GM12878 (cell line): Measurements from ENCODE around the gene CXCR1.

Experiments used
- CEBPB ChIP-seq, 2 experiments: fragments of 150-350 bp in 1 of 2; IDR thresholded peaks; 2 replicates each; pipeline ENCODE4 v1.6.1; 2012 to 2014; ENCODE audit warnings: low read depth in 2 of 2, low read length in 2 of 2, borderline replicate concordance in 1 of 2, inconsistent platforms in 1 of 2
- ESRRA ChIP-seq: IDR thresholded peaks from 2 replicates; pipeline ENCODE4 v1.6.1; 2012; ENCODE audit warnings: mild to moderate bottlenecking, low read length, improper control_type of control experiment
- POLR2AphosphoS5 ChIP-seq: IDR thresholded peaks from 2 replicates; pipeline ENCODE4 v1.6.1; 2011; ENCODE audit warnings: mild to moderate bottlenecking, low read length, inconsistent platforms
- TAF1 ChIP-seq: IDR thresholded peaks from 2 replicates; pipeline ENCODE4 v1.6.1; 2011; ENCODE audit warnings: mild to moderate bottlenecking, low read depth, low read length, borderline replicate concordance

DNA sequence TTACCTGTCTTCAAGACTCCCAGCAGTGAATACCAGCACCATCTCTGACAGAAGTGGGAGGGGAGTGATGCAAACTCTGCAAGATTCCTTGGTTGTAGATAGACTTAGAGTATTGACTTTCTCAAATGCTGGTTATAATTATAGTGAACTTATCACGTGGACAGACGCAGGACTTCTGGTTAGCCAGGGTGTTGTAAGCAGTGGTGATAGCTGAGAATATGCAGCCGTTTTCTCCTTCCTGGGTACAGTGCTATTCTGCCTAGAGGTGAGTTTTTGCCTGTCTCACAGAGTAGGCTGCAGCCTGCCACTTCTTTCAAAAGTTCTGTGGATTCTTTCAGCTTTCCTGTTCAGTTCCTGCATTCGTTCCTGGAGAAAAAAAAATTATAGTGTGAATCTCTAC, 41.7 kb downstream of the CXCR1 start:
- TF ChIP-seq TAF1 (no peak), POLR2AphosphoS5 (no peak), CEBPB (IDR thresholded peaks at IDR 0.05; ENCODE audit: borderline replicate concordance in 1 of 2, low read depth in 2 of 2, low read length in 2 of 2) (no peak), ESRRA (no peak)
